ENCODE measurements around the gene ZBTB33.

Gene ZBTB33

GRCh38 chrX:120236687-120237479, 13.7 kb upstream of the ZBTB33 start:
- H3K9ac ChIP-seq (ENCODE audit: low read length in 2 of 2) = no peak overlapping the region
- no peaks in the 10 kb centered on the region for H3K9me3 ChIP-seq (ENCODE audit: control insufficient read depth in 2 of 2, low read length in 2 of 2)
- H3K4me3 ChIP-seq (ENCODE audit: low read length in 2 of 2) = no peak overlapping the region
- no peaks in the 10 kb centered on the region for H3K27me3 ChIP-seq (ENCODE audit: control insufficient read depth in 1 of 2, insufficient read depth in 2 of 2, low read length in 2 of 2)
- H3K4me1 ChIP-seq (ENCODE audit: control insufficient read depth, insufficient read depth, low read length) = no peaks in the 10 kb centered on the region
- H3K27ac ChIP-seq (ENCODE audit: low read length) = no peak overlapping the region
- no peaks in the 10 kb centered on the region for H3K36me3 ChIP-seq (ENCODE audit: control insufficient read depth in 2 of 2, insufficient read depth in 2 of 2, low read length in 2 of 2)

DNA sequence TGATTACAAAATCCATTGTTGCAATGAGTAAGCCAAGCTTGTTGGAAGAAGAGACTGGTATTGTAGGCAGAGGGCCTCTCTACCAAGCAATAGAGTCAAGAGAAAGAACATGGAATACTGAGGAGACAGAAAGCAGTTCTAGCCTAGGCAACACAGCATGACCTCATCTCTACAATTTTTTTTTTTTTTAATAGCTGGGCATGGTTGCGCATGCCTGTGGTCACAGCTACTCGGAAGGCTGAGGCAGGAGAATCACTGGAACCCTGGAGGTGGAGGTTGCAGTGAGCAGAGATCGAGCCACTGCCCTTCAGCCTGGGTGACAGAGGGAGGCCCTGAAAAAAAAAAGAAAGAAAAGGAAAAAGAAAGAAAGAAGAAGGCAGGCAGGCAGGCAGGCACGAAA, 11.7 kb upstream of the ZBTB33 start:
- H3K9ac ChIP-seq (ENCODE audit: low read length in 2 of 2) = no peak overlapping the region
- H3K9me3 ChIP-seq (ENCODE audit: control insufficient read depth in 2 of 2, low read length in 2 of 2) = no peaks in the 10 kb centered on the region
- H3K4me3 ChIP-seq (ENCODE audit: low read length in 2 of 2) = no peak overlapping the region
- H3K27ac ChIP-seq (ENCODE audit: low read length) = no peak overlapping the region
- no peaks in the 10 kb centered on the region for H3K27me3 ChIP-seq (ENCODE audit: control insufficient read depth in 1 of 2, insufficient read depth in 2 of 2, low read length in 2 of 2)
- peaks cover 7% of the 10 kb centered on the region for H3K4me1 ChIP-seq (ENCODE audit: control insufficient read depth, insufficient read depth, low read length)
- H3K36me3 ChIP-seq (ENCODE audit: control insufficient read depth in 2 of 2, insufficient read depth in 2 of 2, low read length in 2 of 2) = no peaks in the 10 kb centered on the region

DNA sequence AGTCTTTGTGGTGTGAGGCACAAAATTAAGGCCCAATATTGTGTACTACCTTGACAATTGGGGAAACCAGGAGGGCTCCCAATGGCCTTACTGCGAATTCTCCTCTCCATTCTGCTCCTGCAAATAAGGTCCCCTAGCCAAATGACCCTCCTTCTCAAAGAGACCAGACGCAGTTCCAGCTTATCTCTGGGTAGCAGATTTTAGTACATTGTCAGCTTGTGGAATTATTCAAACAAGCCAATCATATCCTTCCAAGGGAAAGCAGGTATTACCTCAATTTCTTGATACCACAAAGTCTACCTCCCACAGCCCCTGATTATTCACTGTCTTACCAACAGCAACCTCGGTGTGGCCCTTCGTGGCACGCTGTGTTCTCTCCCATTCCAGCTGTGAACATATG, 7.8 kb upstream of the ZBTB33 start:
- no peak overlapping the region for H3K27ac ChIP-seq (ENCODE audit: low read length)
- no peak overlapping the region for H3K9ac ChIP-seq (ENCODE audit: low read length in 2 of 2)
- H3K27me3 ChIP-seq (ENCODE audit: control insufficient read depth in 1 of 2, insufficient read depth in 2 of 2, low read length in 2 of 2) = no peaks in the 10 kb centered on the region
- no peaks in the 10 kb centered on the region for H3K36me3 ChIP-seq (ENCODE audit: control insufficient read depth in 2 of 2, insufficient read depth in 2 of 2, low read length in 2 of 2)
- H3K9me3 ChIP-seq (ENCODE audit: control insufficient read depth in 2 of 2, low read length in 2 of 2) = no peaks in the 10 kb centered on the region
- H3K4me3 ChIP-seq (ENCODE audit: low read length in 2 of 2) = no peak overlapping the region
- H3K4me1 ChIP-seq (ENCODE audit: control insufficient read depth, insufficient read depth, low read length) = peaks cover 7% of the 10 kb centered on the region

DNA sequence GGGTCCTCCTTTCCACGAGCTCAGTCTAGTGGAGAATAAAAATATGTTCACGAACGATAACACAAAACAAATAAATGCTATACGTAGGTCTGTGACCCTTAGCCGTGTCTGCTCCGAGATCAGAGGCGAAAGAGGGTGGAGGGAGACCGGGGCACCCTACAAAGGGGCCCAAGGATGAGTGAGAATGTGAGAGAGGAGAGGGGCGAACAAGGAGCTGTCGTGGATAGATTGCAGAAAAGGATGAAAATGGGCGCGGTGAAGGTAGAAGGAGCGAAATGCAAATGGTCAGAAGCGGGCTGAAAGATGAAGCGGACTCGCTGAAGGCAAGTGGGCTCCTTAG, 6.2 kb upstream of the ZBTB33 start:
- Histone ChIP-seq H3K36me3 (ENCODE audit: control insufficient read depth in 2 of 2, insufficient read depth in 2 of 2, low read length in 2 of 2) (no peaks in the 10 kb centered on the region), H3K9ac (ENCODE audit: low read length in 2 of 2) (peak overlapping the region; percentile 79 to 87), H3K4me1 (ENCODE audit: control insufficient read depth, insufficient read depth, low read length) (peaks cover 7% of the 10 kb centered on the region), H3K27ac (ENCODE audit: low read length) (peak overlapping the region; percentile 80), H3K4me3 (ENCODE audit: low read length in 2 of 2) (peak overlapping the region; percentile 83 to 86), H3K9me3 (ENCODE audit: control insufficient read depth in 2 of 2, low read length in 2 of 2) (no peaks in the 10 kb centered on the region), H3K27me3 (ENCODE audit: control insufficient read depth in 1 of 2, insufficient read depth in 2 of 2, low read length in 2 of 2) (no peaks in the 10 kb centered on the region)

DNA sequence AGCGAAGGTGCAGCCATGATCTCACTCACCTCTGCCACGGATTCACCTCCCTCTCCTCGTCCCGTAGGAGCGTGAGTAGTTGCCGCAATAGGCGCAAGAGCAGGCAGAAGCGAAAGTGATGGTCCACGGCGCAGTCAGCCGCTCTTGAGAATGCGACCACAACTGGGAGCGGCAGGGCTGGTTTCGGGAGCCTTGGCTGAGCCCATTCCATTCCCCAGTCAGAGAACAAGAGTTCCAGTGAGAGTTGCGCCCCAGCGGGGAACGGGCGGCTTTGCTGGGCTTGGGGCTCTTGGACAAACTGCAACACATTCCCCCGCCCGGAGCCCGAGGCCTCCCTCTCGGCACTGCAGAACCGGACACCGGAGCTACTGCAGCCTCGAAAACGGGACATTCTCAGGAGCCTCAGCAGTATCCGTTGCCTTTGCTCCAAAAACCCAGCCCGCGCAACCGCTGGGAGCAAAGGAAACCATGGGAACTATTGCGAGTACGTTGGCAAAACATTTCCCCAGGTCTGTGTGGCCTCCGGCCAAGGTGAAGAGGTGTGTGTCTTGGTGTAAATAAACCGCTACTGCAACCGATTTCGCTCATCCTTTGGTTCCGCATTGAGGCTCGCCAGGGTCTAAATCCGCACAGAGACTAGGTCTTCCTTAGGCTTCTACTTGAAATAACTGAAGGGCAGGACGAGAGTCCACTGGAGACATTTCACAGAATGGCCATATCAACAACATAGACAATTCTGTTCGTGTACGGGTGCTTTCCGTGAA, 5.7 kb upstream of the ZBTB33 start:
- Histone ChIP-seq H3K36me3 (ENCODE audit: control insufficient read depth in 2 of 2, insufficient read depth in 2 of 2, low read length in 2 of 2) (no peaks in the 10 kb centered on the region), H3K4me3 (ENCODE audit: low read length in 2 of 2) (peak overlapping the region; percentile 83 to 86), H3K9me3 (ENCODE audit: control insufficient read depth in 2 of 2, low read length in 2 of 2) (no peaks in the 10 kb centered on the region), H3K9ac (ENCODE audit: low read length in 2 of 2) (peak overlapping the region; percentile 79 to 87), H3K27me3 (ENCODE audit: control insufficient read depth in 1 of 2, insufficient read depth in 2 of 2, low read length in 2 of 2) (no peaks in the 10 kb centered on the region), H3K4me1 (ENCODE audit: control insufficient read depth, insufficient read depth, low read length) (peaks cover 7% of the 10 kb centered on the region), H3K27ac (ENCODE audit: low read length) (peak overlapping the region; percentile 80)

DNA sequence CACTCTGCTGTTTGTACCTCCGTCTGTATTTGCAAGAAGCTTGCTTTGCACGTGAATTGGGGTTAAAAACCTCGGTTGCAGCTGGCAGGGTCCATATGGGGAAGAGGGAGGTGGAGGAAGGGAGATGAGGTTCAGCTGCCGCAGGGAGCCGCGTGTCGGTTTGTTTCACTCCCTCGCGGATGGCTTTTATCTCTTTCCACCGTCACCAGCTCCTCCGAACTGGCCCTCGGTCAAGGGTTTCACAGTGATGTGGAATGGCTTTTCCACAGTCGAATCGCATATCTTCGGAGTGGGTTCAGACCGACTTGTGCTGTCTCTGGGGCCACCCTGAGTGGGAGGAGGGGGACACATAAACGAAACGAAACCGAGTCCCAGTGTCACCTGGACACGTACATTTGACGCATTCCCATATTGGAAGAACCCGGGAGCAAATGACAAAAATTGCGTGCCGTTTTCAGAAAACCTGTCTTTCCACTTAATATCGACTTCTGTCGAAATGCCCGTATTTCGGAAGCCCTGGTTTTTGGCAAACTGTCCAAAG, 929 bp downstream of the ZBTB33 start:
- H3K9ac ChIP-seq (ENCODE audit: low read length in 2 of 2) = peak overlapping the region; percentile 66 to 80
- H3K9me3 ChIP-seq (ENCODE audit: control insufficient read depth in 2 of 2, low read length in 2 of 2) = no peaks in the 10 kb centered on the region
- H3K36me3 ChIP-seq (ENCODE audit: control insufficient read depth in 2 of 2, insufficient read depth in 2 of 2, low read length in 2 of 2) = peaks cover 0 to 8% of the 10 kb centered on the region in 2 donors
- peak overlapping the region; percentile 74 to 86 for H3K4me3 ChIP-seq (ENCODE audit: low read length in 2 of 2)
- no peaks in the 10 kb centered on the region for H3K4me1 ChIP-seq (ENCODE audit: control insufficient read depth, insufficient read depth, low read length)
- no peaks in the 10 kb centered on the region for H3K27me3 ChIP-seq (ENCODE audit: control insufficient read depth in 1 of 2, insufficient read depth in 2 of 2, low read length in 2 of 2)
- peak overlapping the region; percentile 56 for H3K27ac ChIP-seq (ENCODE audit: low read length)

DNA sequence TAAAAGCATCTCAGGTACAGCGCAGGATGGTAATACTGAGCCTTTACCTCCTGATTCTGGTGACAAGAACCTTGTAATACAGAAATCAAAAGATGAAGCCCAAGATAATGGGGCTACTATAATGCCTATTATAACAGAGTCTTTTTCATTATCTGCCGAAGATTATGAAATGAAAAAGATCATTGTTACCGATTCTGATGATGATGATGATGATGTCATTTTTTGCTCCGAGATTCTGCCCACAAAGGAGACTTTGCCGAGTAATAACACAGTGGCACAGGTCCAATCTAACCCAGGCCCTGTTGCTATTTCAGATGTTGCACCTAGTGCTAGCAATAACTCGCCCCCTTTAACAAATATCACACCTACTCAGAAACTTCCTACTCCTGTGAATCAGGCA, 3.2 kb downstream of the ZBTB33 start:
- no peaks in the 10 kb centered on the region for H3K4me1 ChIP-seq (ENCODE audit: control insufficient read depth, insufficient read depth, low read length)
- H3K9ac ChIP-seq (ENCODE audit: low read length in 2 of 2) = no peak overlapping the region
- no peak overlapping the region for H3K4me3 ChIP-seq (ENCODE audit: low read length in 2 of 2)
- peaks cover 0 to 8% of the 10 kb centered on the region in 2 donors for H3K36me3 ChIP-seq (ENCODE audit: control insufficient read depth in 2 of 2, insufficient read depth in 2 of 2, low read length in 2 of 2)
- no peaks in the 10 kb centered on the region for H3K27me3 ChIP-seq (ENCODE audit: control insufficient read depth in 1 of 2, insufficient read depth in 2 of 2, low read length in 2 of 2)
- no peak overlapping the region for H3K27ac ChIP-seq (ENCODE audit: low read length)
- no peaks in the 10 kb centered on the region for H3K9me3 ChIP-seq (ENCODE audit: control insufficient read depth in 2 of 2, low read length in 2 of 2)

DNA sequence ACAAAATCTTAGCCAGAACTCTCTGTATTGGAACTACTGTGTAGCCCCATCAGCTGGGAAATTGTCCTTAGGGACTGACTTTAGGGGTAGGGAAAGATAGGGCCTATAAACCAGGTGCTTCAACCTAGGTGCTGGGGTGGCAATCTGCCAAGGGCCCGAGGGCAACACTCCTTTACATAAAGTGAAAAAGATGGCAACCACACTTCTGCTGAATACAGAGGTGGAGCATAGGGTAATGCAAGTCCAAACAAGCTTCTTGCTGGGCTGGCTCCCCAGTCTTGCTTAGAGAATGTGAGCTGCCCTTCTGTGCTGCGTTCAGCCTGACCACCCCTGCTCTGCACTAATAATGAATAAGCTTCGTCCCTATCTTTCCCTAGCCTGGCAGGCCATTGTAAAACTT, 9.8 kb downstream of the ZBTB33 start:
- Histone ChIP-seq H3K36me3 (ENCODE audit: control insufficient read depth in 2 of 2, insufficient read depth in 2 of 2, low read length in 2 of 2) (no peaks in the 10 kb centered on the region), H3K9ac (ENCODE audit: low read length in 2 of 2) (no peak overlapping the region), H3K9me3 (ENCODE audit: control insufficient read depth in 2 of 2, low read length in 2 of 2) (no peaks in the 10 kb centered on the region), H3K27ac (ENCODE audit: low read length) (no peak overlapping the region), H3K27me3 (ENCODE audit: control insufficient read depth in 1 of 2, insufficient read depth in 2 of 2, low read length in 2 of 2) (peaks cover 0 to 5% of the 10 kb centered on the region in 2 donors), H3K4me1 (ENCODE audit: control insufficient read depth, insufficient read depth, low read length) (no peaks in the 10 kb centered on the region), H3K4me3 (ENCODE audit: low read length in 2 of 2) (no peak overlapping the region)

DNA sequence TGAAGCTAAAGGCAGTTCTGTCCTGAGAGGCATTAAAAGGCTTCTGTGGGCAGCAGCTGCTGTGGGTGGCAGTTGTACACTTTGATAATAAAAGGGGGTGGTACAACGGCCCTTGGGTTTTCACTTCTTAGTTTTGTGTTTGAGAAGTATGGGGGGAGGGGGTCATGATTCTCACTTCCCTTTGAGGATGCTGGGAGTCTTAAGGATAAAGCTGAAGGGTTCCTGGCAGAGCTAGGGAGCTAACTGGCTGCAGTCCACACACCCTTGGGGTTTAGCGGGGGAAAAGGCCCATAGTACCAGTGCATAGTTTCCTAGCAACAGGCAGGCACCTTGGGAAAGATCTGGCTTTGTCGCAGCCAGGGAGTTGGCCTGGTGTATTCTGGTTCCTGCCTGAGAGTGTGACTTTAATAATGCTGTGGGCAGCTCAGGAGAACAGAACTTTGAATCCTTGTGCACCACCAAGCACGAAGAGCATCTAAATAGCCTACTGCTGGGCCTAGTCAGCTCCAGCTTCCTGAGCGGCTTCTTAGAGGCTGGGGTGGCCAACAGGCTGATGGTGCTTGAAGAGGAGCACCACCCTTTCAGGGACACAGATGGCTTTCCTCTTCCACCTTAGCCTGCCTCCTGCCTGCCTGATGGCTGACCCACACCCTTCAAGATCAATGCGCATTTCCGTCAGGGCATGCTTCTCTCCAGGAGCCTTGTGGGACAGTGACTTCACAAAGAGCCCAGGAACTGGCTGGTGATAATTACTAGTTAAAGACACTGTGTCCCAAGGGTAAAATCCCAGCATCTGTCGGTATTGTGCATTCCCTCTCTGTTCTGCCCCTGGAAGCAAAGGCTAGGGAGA, 12.5 kb downstream of the ZBTB33 start:
- Histone ChIP-seq H3K4me3 (ENCODE audit: low read length in 2 of 2) (no peak overlapping the region), H3K4me1 (ENCODE audit: control insufficient read depth, insufficient read depth, low read length) (no peaks in the 10 kb centered on the region), H3K27me3 (ENCODE audit: control insufficient read depth in 1 of 2, insufficient read depth in 2 of 2, low read length in 2 of 2) (peaks cover 0 to 5% of the 10 kb centered on the region in 2 donors), H3K9ac (ENCODE audit: low read length in 2 of 2) (no peak overlapping the region), H3K27ac (ENCODE audit: low read length) (no peak overlapping the region), H3K9me3 (ENCODE audit: control insufficient read depth in 2 of 2, low read length in 2 of 2) (no peaks in the 10 kb centered on the region), H3K36me3 (ENCODE audit: control insufficient read depth in 2 of 2, insufficient read depth in 2 of 2, low read length in 2 of 2) (no peaks in the 10 kb centered on the region)

DNA sequence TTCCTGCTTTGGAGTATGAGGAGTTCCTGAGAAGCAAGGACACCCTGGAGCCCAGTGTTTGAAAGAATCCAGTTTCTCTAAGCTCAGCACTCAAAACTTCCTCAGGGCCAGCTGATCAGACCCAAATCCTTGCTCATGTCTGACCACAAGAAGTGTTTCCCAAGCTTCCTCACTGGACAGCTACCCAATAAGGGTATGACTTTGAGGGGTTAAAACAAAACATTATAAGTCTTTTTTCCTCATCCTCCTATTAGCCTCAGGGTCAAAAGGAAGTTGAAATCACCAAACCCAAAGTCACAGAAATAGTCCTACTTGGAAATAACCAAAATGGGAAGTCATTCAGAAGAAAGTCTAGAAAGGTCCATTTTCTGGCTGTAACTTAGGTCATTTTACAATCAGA, 13.7 kb downstream of the ZBTB33 start:
- H3K27ac ChIP-seq (ENCODE audit: low read length) = no peak overlapping the region
- peaks cover 0 to 6% of the 10 kb centered on the region in 2 donors for H3K27me3 ChIP-seq (ENCODE audit: control insufficient read depth in 1 of 2, insufficient read depth in 2 of 2, low read length in 2 of 2)
- no peaks in the 10 kb centered on the region for H3K36me3 ChIP-seq (ENCODE audit: control insufficient read depth in 2 of 2, insufficient read depth in 2 of 2, low read length in 2 of 2)
- no peak overlapping the region for H3K4me3 ChIP-seq (ENCODE audit: low read length in 2 of 2)
- no peaks in the 10 kb centered on the region for H3K4me1 ChIP-seq (ENCODE audit: control insufficient read depth, insufficient read depth, low read length)
- H3K9ac ChIP-seq (ENCODE audit: low read length in 2 of 2) = no peak overlapping the region
- no peaks in the 10 kb centered on the region for H3K9me3 ChIP-seq (ENCODE audit: control insufficient read depth in 2 of 2, low read length in 2 of 2)
